Stimulated activated naive CD4-positive, alpha-beta T cell treated with Interleukin-2 at 50 U/mL for 16 hours (primary cell): ENCODE measurements around the gene SOBP.

ENCODE experiments used
- DNase-seq: peaks from one replicate; lab custom pipeline; 2025; lab: John Stamatoyannopoulos, UW

Gene SOBP

GRCh38 chr6:107658920-107659865, 169.3 kb downstream of the SOBP start:
- DNase-seq: no peak

GRCh38 chr6:107660839-107661238, 170.9 kb downstream of the SOBP start:
- no peak for DNase-seq

GRCh38 chr6:107661291-107661690, 171.4 kb downstream of the SOBP start:
- no peak for DNase-seq

GRCh38 chr6:107662333-107662732, 172.4 kb downstream of the SOBP start:
- DNase-seq: no peak

- no peak for DNase-seq
Observed at GRCh38 chr6:107663308-107663707, 173.4 kb downstream of the SOBP start.

GRCh38 chr6:107665382-107665781, 175.5 kb downstream of the SOBP start:
- DNase-seq: no peak

- DNase-seq: no peak
Observed at GRCh38 chr6:107666084-107666980, 176.4 kb downstream of the SOBP start.

- no peak for DNase-seq
Observed at GRCh38 chr6:107666981-107667601, 177.2 kb downstream of the SOBP start.

- DNase-seq: no peak
Observed at GRCh38 chr6:107667790-107668189, 177.9 kb downstream of the SOBP start.

GRCh38 chr6:107668743-107669474, 179.0 kb downstream of the SOBP start:
- DNase-seq: no peak

GRCh38 chr6:107670792-107671199, 180.9 kb downstream of the SOBP start:
- DNase-seq: no peak

- DNase-seq: no peak
Observed at GRCh38 chr6:107673076-107673494, 183.2 kb downstream of the SOBP start.

- peak; percentile 86 for DNase-seq
Observed at GRCh38 chr6:107674995-107675738, 185.2 kb downstream of the SOBP start.

GRCh38 chr6:107676042-107676441, 186.1 kb downstream of the SOBP start:
- no peak for DNase-seq

- DNase-seq: no peak
Observed at GRCh38 chr6:107677399-107677798, 187.5 kb downstream of the SOBP start.

GRCh38 chr6:107679457-107679856, 189.5 kb downstream of the SOBP start:
- DNase-seq: no peak

- no peak for DNase-seq
Observed at GRCh38 chr6:107682721-107683120, 192.8 kb downstream of the SOBP start.

- DNase-seq: no peak
Observed at GRCh38 chr6:107683183-107683582, 193.3 kb downstream of the SOBP start.

GRCh38 chr6:107684996-107685395, 195.1 kb downstream of the SOBP start:
- no peak for DNase-seq

- no peak for DNase-seq
Observed at GRCh38 chr6:107689190-107689589, 199.3 kb downstream of the SOBP start.
